Thoracic aorta (tissue), 2 donors: ENCODE data around the gene SLC25A6. TPM values are rescaled to one million over a fixed set of nuclear protein-coding genes. Genes with fewer than 3 reads are reported as not detected.

ENCODE experiments used
- ATAC-seq: fragments of 150-250 bp; one replicate; pipeline ENCODE4 v1.8.0; 2017; ENCODE audit warnings: low read depth; ENCODE audit not compliant: insufficient number of reproducible peaks, low FRiP score
- DNase-seq: peaks from one replicate; pipeline ENCODE4 v3.0.0-alpha.2; 2020; ENCODE audit warnings: low spot score
- H3K27ac ChIP-seq, 2 donors: fragments of 200-600 bp; sonication (generic); 1 replicate in 1 of 2; 2 replicates in 1 of 2; pipeline ENCODE4 v1.5.1; 2016; ENCODE audit warnings: mild to moderate bottlenecking in 2 of 2, moderate library complexity in 2 of 2
- H3K27me3 ChIP-seq: fragments of 200-600 bp; sonication (generic); replicated peaks from 2 replicates; pipeline ENCODE4 v1.6.0; 2016; ENCODE audit warnings: mild to moderate bottlenecking; ENCODE audit not compliant: insufficient read depth
- H3K36me3 ChIP-seq: fragments of 200-600 bp; sonication (generic); one replicate; pipeline ENCODE4 v1.5.1; 2016
- H3K4me1 ChIP-seq, 2 donors: fragments of 200-600 bp; sonication (generic); 1 replicate in 1 of 2; 2 replicates in 1 of 2; pipeline versions ENCODE4 v1.5.1 to v1.6.0; 2016; ENCODE audit warnings: low read depth in 2 of 2, mild to moderate bottlenecking in 1 of 2; ENCODE audit not compliant: control insufficient read depth in 1 of 2
- H3K4me3 ChIP-seq: fragments of 200-600 bp; sonication (generic); 2 replicates; pipeline ENCODE4 v1.5.1; 2016; ENCODE audit warnings: mild to moderate bottlenecking
- H3K9me3 ChIP-seq: fragments of 200-600 bp; sonication (generic); 2 replicates; pipeline ENCODE4 v1.5.1; 2016
- CTCF ChIP-seq: fragments of 200-600 bp; sonication (generic); IDR thresholded peaks from one replicate; pipeline ENCODE4 v1.5.1; 2019; ENCODE audit warnings: antibody characterized with exemption
- total RNA-seq, 2 donors: library from RNA; depleted of rRNA; stranded (reverse); fragments of >200 nt; gene quantifications; one replicate each; pipeline versions ENCODE4 v1.1.0 to v1.2.3, GENCODE V29; 2016

Gene SLC25A6
- total RNA-seq, 2 donors from 2014 or later: 172 to 211 TPM

- no peak for TF ChIP-seq CTCF
- no peak for ATAC-seq
- Histone ChIP-seq H3K27ac (no peak overlapping the region), H3K4me3 (no peak overlapping the region), H3K9me3 (peaks cover 11% of the 10 kb centered on the region), H3K27me3 (no peaks in the 10 kb centered on the region), H3K36me3 (peaks cover 52% of the 10 kb centered on the region), H3K4me1 (no peaks in the 10 kb centered on the region)
- DNase-seq: no peak
Observed at GRCh38 chrX:1418901-1419544, 27.1 kb upstream of the SLC25A6 start.

GRCh38 chrX:1417921-1418771, 26.2 kb upstream of the SLC25A6 start:
- Histone ChIP-seq H3K4me3 (no peak overlapping the region), H3K27me3 (no peaks in the 10 kb centered on the region), H3K36me3 (peaks cover 57% of the 10 kb centered on the region), H3K9me3 (peaks cover 9% of the 10 kb centered on the region), H3K4me1 (no peaks in the 10 kb centered on the region), H3K27ac (no peak overlapping the region)
- no peak for TF ChIP-seq CTCF
- ATAC-seq (no peak), DNase-seq (no peak)

GRCh38 chrX:1416965-1417760, 25.2 kb upstream of the SLC25A6 start:
- no peak for DNase-seq
- ATAC-seq: no peak
- Histone ChIP-seq H3K27me3 (no peaks in the 10 kb centered on the region), H3K27ac (no peak overlapping the region), H3K36me3 (peaks cover 48% of the 10 kb centered on the region), H3K4me1 (no peaks in the 10 kb centered on the region), H3K4me3 (no peak overlapping the region), H3K9me3 (no peaks in the 10 kb centered on the region)
- TF ChIP-seq CTCF: no peak

DNA sequence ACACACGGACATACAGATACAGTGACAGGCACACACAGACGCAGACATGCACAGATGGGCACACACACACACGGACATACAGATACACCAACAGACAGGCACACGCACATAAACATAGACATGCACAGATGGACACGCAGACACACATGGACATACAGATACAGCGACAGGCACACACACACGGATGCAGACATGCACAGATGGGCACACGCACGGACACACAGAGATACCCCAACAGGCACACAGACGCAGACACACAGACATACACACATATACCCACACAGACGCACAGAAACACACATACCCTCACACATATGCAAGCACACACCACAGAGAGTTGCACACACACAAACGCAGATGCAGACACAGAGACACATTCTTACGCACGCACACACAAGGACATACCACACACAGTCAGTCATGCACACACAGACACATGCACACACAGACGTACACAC, 24.4 kb upstream of the SLC25A6 start:
- H3K36me3 ChIP-seq: peaks cover 47% of the 10 kb centered on the region
- no peak for DNase-seq
- H3K4me1 ChIP-seq: no peaks in the 10 kb centered on the region
- H3K4me3 ChIP-seq: no peak overlapping the region
- TF ChIP-seq CTCF: no peak
- H3K9me3 ChIP-seq: no peaks in the 10 kb centered on the region
- H3K27ac ChIP-seq: no peak overlapping the region
- no peak for ATAC-seq
- no peaks in the 10 kb centered on the region for H3K27me3 ChIP-seq
